ENCODE results near the gene MEPCE.
"Not testable (repeated sequence)": the region's sequence is repeated elsewhere in the genome, so short reads cannot be mapped to it uniquely, and the experiment has no call there.

MEPCE gene

DNA sequence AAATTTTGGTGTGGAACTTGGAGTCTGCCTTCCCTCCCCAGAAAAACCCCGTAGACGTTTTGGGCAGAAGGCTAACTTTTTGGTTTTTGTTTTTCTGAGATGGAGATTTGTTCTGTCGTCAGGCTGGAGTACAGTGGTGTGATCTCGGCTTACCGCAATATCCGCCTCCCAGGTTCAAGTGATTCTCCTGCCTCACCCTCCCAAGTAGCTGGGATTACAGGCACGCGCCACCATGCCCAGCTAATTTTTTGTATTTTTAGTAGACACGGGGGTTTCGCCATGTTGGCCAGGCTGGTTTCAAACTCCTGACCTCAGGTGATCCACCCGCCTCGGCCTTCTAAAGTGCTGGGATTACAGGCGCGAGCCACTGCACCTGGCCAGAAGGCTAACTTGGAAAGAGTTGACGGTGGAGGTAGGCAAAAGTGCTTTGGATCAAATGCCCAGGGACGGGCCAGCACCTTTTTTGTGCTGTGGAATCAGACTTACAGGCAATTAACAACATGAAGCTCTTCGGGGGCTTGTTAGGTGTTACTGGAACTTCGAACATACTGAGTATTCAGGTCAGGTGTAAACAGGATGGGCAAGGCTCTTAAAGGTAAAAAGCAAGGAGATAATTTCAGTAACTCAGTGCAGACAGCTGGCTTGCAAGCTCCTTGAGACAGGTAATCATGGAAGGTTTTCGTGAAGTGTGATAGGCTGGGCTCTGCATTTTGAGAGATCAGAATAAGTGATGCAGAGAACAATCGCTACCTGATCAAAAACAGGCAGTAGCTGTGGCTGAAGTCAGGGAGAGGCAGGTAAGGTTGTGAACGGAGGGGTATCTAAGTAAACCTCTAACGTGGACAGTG, 4.9 kb downstream of the MEPCE start:
- peak; percentile 55 for DNase-seq

DNA sequence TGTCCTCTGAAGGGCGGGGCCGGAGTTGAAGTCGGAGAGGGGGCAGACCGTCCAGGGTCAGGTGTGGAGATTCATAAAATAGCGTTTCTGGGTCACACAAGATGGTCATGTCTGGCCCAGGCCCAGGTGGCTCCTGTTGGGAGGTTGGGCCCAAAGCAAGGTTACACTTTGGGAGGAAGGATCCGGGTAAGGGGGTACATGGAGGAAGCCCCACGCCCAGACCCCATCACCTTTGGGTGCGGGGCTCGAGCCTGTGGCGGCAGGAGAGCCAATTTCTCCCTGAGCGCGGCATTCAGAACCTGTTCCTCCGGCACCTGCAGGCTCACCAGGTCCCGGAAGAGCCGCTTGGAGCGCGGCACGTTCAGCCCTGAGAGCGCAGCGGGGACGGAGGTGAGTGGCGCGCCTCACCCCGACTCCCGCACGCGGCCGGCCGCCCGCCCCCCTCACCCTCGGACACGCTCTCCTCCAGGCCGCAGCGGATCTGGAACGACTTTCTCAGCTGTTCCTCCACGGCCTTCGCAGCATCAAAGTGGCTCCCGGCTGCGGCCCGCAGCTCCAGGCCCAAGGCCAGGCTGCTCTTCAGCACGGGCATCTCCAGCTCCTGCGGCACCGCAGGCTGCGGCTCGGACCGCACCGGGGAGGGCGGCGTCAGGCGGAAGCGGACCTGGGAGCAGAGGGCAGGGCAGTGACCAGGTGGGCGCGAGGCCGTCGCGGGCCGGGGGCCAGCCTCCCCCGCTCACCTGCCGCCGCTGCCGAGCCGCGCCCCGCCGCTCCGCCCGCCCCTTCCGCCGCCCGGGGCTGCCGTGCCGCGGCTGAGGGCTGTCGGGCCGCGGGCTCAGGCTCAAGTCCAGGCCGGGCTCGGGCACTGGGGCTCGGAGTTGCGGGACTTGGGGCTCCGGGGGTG, 6.0 kb downstream of the MEPCE start:
- DNase-seq, result peak; percentile 89

DNA sequence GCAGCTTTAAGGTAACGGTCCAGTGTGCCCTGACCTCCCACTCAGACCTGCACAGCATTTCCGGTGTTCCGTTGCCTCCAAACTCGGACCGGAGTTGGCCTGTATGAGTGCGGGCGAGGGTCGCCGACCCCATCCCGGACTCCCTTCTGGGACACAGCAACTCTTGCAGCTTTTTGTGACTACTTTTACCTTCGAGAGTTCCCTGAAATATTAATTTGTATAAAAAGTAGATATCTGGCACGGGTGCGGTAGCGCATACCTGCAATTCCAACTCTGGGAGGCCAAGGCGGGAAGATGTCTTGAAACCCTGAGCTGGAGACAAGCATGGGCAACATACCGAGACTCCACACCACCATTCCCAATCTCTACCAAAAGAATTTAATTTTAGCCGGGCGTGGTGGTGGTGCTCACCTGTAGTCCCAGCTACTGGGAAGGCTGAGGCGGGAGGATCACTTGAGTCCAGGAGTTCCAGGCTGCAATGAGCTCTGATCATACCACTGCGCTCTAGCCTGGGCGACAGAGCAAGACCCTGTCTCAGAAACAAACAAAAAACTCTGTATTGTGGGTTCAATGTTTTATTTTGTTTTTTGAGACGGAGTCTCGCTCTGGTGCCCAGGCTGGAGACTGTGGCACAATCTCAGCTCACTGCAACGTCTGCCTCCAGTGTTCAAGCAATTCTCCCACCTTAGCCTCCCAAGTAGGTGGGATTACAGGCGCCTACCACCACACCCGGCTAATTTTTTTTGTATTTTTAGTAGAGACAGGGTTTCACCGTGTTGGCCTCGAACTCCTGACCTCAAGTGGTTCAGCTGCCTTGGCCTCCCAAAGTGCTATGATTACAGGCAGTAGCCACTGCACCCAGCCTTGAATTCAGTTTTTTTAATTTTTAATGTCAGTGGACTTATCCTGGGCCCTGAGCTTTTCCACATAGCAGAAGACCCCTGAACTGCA, 7.8 kb downstream of the MEPCE start:
- DNase-seq, result no peak

DNA sequence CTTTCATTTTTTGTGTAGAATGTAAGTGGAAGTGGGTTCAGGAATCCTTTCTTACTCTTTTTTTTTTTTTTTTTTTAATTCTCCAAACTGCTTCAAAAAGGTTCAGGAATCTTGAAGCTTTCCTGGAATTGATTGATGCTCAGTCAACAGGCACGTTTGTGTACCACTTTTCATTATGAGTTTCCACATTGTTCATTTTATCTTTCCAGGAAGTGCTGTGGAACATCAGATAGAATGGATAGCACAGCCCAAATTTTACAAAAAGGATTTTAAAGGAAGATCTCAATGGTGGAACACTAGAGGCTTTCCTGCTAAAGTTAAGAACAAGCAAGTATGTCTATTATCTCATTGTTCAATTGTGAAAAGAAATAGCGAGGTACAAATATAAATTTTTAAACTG, 8.5 kb downstream of the MEPCE start:
- DNase-seq, result no peak

DNA sequence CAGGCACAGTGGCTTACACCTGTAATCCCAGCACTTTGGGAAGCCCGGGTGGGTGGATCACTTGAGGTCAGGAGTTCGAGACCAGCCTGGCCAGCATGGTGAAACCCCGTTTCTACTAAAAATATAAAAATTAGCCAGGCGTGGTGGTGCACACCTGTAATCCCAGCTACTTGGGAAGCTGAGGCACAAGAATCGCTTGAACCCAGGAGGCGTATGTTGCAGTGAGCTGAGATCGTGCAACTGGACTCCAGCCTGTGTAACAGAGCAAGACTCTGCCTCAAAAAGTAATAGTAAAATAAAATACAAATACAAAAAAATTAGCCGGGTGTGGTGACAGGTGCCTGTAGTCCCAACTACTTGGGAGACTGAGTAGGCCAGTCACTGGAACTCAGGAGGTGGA, 9.1 kb downstream of the MEPCE start:
- DNase-seq, result not testable (repeated sequence)

DNA sequence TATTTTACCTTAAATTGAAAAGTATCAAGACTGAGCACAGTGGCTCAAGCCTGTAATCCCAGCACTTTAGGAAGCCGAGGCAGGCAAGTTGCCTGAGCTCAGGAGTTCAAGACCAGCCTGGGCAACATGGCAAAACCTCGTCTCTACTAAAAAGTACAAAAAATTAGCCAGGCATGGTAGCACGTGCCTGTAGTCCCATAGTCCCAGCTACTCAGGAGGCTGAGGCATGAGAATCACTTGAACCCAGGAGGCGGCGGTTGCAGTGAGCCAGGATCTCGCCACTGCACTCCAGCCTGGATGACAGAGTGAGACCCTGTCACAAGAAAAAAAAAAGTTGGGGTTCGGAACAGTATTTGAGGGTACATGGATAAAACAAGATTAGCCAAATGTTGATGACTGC, 9.6 kb downstream of the MEPCE start:
- DNase-seq, result not testable (repeated sequence)

DNA sequence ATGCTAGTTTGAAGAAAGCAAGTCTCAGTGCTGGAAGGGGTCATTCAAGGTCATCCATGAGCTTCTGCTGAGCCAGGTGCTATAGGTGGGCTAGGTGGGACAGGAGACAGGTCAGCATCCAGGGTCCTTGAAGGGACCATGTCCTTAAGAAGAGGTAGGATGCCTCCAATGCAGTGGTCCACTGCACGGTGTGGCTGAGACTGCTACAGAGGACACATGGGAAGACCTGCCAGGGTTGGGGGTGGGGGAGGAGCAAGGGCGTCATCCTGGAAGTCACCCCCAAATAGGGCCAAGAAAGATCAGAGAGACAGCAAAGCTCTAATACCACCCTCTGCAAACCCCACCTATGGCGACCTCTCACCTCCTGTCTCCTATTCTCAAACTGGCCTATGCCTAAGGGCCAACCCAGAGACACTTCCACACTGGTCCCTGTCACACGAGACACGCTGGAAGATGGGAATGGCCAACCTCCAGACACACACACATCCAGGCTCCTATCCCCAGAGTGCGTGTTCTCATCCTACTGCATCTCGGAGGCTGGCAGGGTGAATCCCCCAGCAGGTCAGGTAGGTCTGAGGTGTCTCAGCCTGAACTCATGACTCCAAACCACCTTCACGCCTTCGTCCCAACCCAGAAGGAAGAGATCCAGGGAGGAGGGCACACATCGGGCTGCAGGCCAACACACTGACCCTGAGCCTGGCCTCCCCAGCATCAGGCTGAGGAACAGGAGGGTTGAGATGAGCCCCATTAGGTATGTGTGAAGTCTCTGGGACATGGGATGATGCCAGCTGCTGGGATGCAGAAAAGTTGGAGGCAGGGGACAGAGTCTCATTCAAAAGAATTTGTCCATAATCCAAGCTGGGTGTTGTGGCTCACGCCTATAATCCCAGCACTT, 12.3 kb downstream of the MEPCE start:
- DNase-seq, result no peak

DNA sequence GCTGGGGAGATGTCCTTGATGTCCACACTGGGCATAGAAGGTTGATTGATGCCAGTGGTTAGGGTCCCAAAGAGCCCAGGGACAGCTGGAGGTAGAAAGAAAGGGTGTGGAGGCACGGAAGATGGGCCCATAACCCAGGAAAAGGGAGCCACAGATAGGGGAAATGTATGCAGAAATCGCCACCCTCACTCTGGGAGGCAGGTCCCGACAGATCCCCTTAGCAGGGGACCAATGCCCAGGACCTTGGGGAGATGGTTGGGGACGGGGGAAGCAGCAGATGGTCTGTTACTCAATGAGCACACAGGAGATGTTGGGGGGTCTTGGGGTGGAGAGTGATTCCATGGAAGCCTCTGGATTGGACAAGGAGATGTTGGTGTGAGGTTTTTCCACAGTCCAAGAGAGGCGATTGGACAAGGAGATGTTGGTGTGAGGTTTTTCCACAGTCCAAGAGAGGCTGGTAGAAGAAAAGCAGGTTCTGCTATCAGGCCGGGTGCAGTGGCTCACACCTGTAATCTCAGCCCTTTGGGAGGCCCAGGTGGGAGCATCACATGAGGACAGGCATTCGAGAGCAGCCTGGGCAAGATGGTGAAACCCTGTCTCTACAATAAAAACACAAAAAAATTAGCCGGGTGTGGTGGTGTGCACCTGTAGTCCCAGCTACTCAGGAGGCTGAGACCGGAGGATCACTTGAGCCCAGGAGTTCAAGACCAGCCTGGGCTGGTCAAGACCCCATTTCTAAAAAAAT, 13.6 kb downstream of the MEPCE start:
- no peak for DNase-seq

DNA sequence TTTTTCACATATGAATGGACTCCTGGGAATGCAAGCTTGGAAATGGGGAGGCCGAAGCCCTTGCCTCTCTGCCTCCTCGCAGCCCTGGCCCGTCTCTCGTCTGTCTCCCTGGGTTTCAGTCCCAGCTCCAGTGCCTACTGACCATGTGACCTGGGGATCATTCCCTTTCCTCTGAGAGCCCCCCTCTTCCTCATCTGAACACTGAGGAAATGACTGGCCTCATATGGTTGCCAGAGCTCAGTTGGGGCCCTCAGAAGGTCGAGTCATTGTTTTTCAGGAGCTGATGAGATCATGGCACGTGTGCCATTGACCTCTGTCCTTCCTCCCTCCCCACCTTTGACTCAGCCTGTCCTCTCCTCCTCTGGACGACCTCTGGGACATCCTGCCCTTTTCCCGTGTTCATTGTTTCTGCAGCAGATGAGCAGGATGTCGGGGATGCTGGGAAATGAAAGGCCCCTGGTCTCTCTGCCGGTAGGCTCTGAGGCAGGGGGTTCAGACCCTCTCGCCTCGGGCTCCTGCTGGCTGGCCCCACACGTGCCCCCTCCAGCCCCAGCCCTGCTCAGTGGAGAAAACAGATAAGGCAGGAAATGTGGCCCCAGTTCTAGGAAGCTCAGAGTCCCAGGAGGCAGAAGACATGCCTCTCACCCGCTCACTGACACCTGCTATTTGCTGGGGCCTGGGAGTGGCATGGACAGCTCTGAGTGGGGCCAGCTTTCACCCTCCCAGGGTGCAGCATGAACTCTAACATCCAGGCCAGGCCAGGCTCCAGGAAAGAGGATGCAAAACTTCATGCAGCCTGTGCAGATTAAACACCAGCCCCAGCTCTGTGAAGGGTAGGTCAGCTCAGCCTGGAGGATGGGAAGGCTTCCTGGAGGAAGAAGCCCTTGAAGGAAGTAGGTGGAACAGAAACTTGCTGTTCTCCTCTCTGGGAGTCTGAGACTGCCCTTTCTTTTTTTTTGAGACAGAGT, 15.0 kb downstream of the MEPCE start:
- peak; percentile 91 for DNase-seq

DNA sequence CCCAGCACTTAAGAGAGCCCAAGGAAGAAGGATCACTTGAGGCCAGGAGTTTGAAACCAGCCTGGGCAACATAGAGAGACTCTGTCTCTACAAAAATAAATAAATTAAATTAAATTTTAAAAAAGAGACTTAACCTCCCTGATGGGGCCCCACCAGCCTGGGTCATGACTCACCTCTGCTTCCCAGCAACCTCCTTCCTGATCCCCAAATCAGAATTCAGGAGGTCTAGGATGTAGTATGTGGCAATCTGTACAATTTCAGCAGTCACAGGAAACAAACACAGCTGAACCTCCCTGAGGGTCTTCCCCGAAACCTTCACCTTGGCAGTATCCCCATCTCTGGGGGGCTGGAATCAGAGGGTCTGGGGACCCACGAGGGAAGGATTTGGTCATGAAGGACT, 16.4 kb downstream of the MEPCE start:
- no peak for DNase-seq

DNA sequence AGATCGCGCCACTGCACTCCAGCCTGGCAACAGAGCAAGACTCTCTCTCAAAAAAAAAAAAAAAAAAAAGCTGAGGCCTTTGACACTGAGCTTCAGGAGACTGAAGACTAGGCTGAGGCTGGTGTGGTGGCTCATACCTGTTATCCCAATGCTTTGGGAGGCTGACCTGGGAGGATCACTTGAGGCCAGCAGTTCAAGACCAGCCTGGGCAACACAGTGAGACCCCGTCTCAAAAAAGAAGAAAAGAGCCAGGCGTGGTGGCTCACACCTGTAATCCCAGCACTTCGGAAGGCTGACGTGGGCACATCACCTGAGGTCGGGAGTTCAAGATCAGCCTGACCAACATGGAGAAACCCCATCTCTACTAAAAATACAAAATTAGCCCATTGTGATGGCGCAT, 17.7 kb downstream of the MEPCE start:
- not testable (repeated sequence) for DNase-seq

DNA sequence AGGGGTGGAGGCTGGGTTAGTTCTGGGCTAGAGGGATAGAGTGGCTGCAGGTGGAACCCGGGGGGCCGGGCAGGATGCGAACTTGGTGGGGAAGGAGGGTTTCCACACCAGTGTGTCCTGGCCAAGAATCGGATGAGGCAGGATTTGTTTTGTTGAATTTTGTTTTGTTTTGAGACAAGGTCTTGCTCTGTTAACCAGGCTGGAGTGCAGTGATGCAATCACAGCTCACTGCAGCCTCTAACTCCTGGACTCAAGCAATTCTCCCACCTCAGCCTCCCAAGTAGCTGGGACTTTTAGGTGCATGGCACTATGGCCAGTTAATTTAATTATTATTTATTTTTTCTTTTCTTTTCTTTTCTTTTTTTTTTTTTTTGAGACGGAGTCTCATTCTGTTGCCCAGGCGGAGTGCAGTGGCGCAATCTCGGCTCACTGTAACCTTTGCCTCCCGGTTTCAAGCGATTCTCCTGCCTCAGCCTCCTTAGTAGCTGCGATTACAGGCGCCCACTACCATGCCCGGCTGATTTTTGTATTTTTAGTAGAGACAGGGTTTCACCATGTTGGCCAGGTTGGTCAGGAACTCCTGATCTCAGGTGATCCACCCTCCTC, 19.7 kb downstream of the MEPCE start:
- DNase-seq, result no peak

DNA sequence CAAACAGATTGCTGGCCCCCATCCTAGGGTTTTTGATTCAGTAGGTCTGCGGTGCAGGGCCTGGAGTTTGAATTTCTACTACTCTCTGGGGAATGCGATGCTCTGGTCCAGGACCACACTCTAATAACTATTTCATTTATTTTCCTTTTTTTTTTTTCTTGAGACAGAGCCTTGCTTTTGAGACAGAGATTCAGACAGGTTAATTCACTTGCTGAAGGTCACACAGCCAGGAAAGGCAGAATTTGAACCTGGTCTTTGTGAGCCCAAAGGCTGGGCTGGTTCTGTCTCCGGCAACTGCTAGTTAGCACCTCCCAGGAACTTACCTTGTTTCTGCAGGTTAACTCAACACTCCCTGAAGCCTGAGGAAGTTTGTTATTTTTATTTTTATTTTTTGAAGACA, 22.9 kb downstream of the MEPCE start:
- DNase-seq, result no peak

DNA sequence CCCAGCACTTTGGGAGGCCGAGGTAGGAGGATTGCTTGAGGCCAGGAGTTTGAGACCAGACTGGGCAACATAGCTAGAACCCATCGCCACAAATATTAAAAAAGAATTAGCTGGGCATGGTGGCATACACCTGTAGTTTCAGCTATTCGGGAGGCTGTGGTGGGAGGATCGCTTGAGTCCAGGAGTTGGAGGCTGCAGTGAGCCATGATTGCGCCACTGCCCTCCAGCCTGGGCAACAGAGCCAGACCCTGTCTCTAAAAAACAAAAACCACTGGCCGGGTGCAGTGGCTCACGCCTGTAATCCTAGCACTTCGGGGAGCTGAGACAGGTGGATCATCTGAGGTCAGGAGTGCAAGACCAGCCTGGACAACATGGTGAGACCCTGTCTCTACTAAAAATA, 24.2 kb downstream of the MEPCE start:
- DNase-seq, result not testable (repeated sequence)

DNA sequence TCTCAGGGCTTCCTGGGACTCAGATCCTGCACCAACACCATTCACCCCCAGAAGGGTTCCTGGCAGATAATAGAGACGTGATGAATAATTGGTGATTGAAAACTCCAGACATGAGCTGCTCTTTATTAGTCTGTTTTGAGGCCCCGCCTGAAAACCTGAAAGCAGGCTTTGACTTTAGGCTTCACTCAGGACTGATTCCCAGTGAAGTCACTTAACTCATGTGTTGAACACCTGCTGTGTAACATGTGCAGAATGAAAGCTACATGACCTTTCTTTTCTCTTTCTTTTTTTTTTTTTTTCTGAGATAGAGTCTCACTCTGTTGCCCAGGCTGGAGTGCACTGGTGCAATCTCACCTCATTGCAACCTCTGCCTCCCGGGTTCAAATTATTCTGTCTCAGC, 25.6 kb downstream of the MEPCE start:
- DNase-seq, result no peak

DNA sequence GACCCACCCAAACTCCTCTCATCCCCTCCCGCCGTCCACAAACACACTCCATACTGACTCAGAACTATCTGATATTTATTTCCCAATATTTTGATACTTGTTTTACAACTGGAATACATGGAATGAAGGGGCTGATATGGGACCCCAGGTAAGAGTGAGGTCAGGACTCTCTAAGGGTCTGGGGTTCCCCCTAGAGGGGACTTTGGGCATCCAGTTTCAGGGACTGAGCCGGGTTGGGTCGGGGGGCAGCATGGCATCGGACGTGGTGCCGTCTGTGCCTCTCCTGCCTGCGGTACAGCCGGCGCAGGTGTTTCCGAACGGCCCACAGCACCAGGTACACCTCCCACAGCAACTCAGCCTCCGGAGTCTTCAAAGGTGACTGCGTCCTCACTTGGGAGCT, 26.9 kb downstream of the MEPCE start:
- DNase-seq, result no peak

DNA sequence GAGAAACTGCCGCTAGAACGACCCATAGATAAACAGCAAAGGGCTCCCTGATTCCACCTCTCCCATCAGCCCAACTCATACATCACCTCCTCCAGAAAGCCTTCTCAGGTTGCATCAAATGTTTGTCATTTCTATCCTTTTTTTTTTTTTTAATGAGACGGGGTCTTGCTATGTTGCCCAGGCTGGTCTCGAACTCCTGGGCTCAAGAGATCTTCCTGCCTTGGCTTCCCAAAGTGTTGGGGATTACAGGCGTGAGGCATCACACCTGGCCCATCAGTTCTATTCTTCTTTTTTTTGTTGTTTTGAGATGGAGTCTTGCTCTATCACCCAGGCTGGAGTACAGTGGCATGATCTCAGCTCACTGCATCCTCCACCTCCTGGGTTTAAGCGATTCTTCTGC, 27.4 kb downstream of the MEPCE start:
- no peak for DNase-seq

DNA sequence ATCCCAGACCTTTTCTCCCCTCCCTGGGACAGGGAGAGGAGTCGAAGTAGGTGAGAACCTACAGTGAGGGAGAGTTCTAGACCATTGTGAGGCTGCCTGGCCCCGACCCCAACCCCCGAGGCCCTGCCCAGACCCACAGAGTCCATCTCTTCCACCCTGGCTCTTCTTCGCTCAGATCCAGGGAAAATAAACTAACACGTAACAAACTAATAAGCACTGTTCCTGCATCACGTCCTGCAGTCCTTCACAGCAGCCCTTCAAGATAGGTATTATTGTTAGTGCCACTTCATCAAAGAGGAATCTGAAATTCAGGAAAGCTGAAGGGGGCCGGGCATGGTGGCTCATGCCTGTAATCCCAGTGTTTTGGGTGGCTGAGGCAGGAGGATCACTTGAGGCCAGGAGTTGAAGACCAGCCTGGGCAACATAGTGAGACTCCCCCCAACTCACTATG, 34.6 kb downstream of the MEPCE start, which contains the start of gene SPACDR:
SPACDR (minus strand) TSS at position 51 of the 451 bp plus-strand sequence. CDS start 235 bp downstream, outside the sequence.
- DNase-seq, result no peak

DNA sequence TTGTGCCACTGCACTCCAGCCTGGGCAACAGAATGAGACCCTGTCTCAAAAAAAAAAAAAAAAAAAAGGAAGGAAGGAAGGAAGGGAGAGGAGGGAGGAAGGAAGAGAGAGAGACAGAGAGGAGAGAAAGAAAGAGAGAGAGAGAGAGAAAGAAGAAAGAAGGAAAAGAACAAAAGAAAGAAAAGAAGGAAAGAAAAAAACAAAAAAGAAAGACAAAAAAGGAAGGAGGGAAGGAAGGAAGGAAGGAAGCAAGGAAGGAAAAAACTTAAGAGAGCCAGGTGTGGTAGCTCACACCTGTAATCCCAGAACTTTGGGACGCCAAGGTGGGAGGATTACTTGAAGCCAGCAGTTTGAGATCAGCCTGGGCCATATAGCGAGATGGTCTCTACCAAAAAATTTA, 35.2 kb downstream of the MEPCE start:
- DNase-seq, result no peak
